Stimulated activated naive CD4-positive, alpha-beta T cell treated with Interleukin-2 at 50 U/mL for 16 hours (primary cell): ENCODE results near the gene MYRF.

Experiments used
- DNase-seq: peaks from one replicate; lab custom pipeline; 2025; lab: John Stamatoyannopoulos, UW

Gene MYRF

GRCh38 chr11:61739413-61739812 lies 13.0 kb upstream of the MYRF start:
- DNase-seq: no peak

GRCh38 chr11:61739966-61740365 lies 12.5 kb upstream of the MYRF start:
- no peak for DNase-seq

GRCh38 chr11:61742391-61742790 lies 10.0 kb upstream of the MYRF start:
- no peak for DNase-seq

- no peak for DNase-seq
These were observed 8.8 kb upstream of the MYRF start for GRCh38 chr11:61743486-61744095.

DNA sequence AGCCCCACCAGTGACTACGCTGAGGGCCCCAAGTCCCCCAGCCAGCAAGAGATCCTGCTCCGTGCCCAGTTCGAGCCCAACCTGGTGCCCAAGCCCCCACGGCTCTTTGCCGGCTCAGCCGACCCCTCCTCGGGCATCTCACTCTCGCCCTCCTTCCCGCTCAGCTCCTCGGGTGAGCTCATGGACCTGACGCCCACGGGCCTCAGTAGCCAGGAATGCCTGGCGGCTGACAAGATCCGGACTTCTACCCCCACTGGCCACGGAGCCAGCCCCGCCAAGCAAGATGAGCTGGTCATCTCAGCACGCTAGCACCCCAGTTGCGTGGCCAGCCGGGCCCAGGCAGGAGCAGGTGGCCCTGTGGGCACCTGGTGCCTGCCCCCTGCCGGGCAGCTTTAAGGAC lies 8.3 kb upstream of the MYRF start:
- DNase-seq: no peak

DNA sequence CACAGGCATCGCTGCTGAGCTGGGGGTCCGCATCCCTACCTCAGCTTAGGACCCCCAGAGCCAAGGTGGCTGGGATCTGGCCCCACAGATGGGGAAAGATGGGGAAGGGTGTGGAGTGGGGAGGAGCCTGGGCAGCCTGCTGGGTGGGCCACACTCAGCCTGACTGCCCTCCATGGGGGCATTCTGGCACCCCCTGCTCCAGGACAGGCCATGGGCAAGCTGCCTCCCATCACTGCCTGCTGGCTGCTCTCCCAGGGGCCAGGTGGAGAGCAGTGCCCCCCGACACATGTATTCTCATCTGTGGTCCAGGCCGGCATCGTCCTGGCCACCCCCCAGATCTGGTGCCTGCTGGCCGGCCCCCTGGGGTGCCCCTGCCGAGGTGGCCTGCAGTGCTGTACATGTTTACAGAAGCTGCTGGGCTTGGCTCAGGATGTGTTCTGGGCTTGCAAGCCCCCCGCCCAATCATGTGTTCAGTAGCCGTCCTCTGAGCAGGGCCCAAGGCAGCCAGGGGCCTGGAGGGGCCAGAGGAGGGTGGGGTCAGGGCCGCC lies 7.8 kb upstream of the MYRF start:
- DNase-seq: no peak

DNA sequence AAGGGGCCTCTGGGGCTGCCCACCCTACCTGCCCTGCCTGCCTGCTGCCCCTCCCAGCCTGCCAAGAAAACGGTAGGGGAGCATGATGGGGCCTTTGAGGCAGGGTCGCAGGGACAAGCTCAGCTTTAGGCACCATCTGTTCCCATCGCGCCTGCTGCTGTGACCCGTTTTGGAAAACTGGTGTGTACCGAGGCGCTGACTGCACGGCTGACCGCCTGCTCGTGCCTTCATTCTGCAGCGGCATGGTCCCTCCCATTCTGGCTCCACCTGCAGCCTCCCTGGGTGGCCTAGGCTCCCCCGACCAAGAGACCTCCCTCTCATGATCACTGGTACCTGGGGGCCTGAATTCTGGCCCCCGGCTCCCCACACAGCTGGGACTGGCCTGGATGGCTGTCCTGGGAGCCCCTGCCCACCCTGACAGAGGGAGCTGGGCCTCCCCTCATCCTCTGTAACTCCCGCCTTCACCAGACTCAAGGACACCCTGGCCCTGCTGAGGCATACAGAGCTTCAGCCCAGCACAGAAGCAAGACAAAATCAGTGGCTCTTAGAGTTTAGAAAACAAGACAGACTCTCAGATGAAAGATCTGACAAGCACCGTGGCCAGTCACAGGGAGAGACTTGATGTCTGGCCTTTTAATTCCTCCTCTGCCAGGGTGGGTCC lies 6.5 kb upstream of the MYRF start:
- DNase-seq: no peak

- no peak for DNase-seq
These were observed 5.8 kb upstream of the MYRF start for GRCh38 chr11:61746442-61747191.

DNA sequence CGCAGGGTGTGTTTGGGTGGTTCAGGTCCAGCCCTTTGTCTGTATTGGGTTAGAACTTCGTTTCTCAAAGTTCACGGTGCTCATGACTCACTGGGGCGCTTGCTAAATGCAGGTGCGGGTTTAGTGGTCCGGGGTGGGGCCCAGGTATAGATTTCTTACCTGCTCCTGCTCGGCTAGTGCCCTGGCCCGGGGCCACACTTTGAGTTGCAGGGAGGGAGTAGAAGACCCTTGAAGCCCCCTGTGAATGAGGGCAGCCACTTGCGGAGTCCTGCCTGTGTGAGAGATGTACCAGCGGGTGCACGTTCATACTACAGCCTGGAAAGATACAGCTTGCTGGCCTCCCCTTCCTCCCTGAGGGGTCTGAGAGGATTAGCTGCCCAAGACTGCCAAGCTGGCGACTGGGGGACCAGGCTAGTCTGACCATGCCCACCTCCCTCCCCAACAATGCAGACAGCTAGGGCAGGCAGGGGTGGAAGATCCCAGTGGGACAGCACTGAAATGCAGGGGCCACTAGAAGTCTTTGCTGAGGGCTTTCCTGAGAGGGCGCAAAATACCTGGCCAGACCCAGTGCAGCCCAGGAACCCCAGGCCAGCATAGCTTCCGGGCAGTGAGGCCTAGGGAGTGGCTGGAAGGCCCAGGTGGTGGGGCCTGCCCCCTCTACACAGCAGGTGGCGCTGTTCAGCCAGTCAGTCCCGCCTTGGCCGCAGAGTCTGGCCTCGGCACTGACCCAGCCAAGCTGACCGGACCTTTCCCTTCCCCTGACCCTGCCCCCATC lies 5.1 kb upstream of the MYRF start:
- peak; percentile 8 for DNase-seq

DNA sequence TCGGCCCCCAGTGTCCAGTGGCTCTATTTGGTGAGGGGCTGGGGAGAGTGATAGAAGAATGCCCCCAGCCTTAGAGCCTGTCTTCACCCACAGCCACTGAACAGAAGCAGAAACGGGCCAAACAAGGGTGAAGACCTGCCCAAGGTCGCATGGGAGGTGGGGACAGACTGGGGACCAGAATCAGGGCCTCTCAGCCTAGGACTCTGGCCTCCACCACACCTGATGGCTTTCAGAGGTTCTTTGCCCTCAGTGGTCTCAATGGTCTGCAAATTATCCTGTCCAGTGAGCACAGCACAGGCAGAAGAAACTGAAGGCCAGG lies 4.5 kb upstream of the MYRF start:
- DNase-seq: no peak

DNA sequence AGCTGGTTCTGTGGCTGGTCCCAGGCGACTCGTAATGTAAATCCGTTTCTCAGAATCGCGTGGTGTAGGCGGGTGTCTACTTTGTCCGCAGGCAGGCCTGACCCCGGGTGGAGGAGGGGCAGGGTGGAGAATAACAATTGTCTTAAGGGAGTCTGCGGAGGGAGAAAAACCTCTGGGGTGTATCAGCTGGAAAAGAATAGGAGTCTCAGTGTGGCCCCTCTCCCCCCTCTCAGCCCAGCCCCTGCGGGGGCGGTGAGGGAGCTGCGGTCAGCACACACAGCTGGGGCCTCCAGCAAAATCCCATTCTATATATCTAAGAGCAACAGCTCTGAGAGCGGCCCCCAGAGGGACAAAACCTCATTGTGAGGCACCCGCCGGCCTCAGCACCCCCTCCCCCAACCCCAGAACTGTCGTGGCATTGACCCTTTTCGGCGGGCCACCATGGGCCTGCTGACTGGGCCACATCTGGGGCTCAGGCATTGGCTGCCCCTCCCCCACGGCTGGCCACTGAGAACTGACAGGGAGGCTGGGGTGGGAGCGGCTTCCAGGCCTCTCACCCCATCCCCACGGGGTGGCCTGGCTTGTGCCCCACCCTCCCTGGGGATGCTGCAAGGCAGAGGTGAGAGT lies 2.7 kb upstream of the MYRF start:
- DNase-seq: no peak

DNA sequence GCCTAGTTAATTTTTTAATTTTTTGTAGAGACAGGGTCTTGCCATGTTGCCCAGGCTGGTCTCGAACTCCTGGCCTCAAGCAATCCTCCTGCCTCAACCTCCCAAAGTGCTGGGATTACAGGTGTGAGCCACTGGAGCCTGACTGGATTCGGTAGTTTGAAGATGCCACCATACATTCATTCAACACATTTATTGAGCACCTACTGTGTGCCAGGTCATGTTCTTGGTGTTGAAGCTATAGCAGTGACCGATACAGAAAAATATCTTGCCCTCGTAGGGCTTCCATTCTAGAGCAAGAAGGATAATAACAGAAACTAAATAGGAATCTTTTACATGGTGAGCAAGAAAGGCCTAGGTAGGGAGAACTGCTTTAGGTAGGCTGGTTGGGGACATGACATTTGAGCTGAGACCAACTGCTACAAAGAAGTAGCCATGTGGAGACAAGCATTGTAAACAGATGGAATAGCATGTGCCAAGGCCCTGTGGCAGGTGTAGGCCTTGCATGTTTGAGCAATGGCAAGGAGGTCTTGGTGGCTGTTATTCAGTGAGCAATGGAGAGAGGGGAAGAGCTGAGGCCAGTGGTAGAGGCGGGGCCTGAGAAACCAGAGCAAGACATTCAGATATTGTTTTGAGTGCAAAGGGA lies 1.7 kb upstream of the MYRF start:
- DNase-seq: no peak

GRCh38 chr11:61751384-61751783 lies 1.1 kb upstream of the MYRF start:
- no peak for DNase-seq

GRCh38 chr11:61752925-61753521 lies 587 bp downstream of the MYRF start:
- DNase-seq: no peak

DNA sequence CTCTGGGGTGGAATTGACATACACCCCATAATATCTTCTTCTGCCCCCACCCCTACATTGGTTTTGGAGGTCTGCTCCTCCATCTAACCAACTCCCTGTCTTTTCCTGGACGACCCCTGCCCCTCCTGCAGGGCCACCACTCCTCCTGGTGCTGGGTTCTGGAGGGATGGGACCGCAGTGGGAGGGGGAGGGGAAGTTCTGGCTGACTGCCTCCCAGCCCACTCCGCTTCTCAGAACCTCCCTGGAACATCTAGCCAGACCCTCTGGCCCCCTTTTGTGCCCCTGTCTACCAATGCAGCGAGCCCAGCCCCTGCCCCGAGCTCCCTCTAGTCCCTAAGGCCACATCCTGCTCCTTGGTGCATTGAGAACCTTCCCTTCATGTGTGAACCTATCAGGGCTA lies 1.2 kb downstream of the MYRF start:
- DNase-seq: no peak

DNA sequence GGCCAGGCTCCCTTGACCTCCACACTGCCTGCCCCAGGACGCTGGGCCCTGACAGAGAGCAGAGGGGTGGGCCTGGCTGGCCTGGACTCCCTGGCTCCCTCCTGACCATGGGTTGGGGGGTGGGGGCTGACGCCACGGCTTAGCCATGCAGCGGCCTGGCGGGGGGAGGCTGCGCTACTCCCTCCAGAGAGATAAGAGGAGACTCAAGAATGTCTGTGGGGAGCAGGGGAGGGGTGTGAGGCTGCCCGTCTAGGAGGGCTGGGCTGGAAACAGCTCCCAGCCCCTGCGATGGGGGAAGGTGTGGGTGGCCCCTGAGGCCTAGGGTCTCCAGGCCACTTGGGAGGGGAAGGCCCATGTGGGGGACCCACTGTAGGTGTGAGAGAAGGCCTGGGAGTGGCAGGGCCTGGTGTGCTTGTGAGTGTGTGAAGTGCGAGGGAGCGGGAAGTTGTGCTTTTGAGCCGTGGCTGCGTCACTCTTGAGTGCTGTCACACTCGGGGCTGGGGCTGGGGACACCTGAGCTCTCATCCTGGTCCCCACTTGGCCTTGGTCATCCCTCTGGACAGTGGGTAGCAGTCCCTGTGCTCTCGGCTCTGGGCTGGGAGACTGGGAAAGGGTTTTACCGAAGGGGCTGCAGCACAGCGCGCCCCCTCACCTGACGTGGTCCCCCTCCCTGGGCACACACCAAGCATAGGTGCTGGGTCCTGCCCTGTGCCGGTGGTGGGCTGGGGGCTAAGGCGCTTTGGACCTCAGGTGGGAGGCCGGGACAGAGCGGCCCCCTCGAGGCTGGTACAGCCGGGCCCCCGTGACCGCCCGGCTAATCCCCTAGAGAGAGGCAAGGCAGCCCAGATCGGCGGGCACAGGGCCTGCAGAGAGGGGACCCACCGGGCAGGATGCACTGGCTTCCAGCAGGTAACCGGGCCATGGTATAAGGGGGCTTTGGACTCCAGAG lies 2.4 kb downstream of the MYRF start:
- no peak for DNase-seq

- no peak for DNase-seq
These were observed 3.7 kb downstream of the MYRF start for GRCh38 chr11:61756147-61756451.

GRCh38 chr11:61756452-61757212 lies 4.2 kb downstream of the MYRF start:
- no peak for DNase-seq

GRCh38 chr11:61757213-61757862 lies 4.9 kb downstream of the MYRF start:
- no peak for DNase-seq
